ENCODE measurements around the gene IL1RL2. TPM values are rescaled to one million over a fixed set of nuclear protein-coding genes. Genes with fewer than 3 reads are reported as not detected.

IL1RL2 gene
- total and polyA plus RNA-seq, 9 donors, result 0.24 to 2.0 (median 1.2) TPM; not detected in 3

DNA sequence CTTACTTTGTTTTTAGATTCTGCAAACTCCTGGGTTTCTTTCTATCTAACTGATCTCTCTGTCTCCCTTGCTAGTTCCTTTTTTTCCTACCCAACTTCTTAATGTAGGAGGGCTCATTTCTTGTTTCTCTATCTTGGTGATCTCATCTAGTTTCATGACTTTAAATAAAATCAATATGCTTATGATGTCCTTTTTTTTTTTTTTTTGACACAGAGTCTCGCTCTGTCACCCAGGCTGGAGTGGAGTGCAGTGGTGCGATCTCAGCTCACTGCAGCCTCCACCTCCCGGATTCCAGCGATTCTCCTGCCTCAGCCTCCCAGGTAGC lies 82.3 kb downstream of the IL1RL2 start:
- WGBS, 3 donors, result 65 to 69% (median 67%) methylated on average over 4 of the region's 4 CpGs
- intact Hi-C loops (cut with DNase I), result no loop called here
- H3K4me1 ChIP-seq (ENCODE audit: insufficient read depth), result no peaks in the 10 kb centered on the region
- no peaks in the 10 kb centered on the region for H3K27me3 ChIP-seq
- H3K36me3 ChIP-seq, result no peaks in the 10 kb centered on the region
- no peak for TF ChIP-seq POLR2A (IDR thresholded peaks at IDR 0.05)
- no peak overlapping the region for H3K27ac ChIP-seq
- no peak for DNase-seq
- no peaks in the 10 kb centered on the region for H3K9me3 ChIP-seq
- H3K4me3 ChIP-seq, result no peak overlapping the region

DNA sequence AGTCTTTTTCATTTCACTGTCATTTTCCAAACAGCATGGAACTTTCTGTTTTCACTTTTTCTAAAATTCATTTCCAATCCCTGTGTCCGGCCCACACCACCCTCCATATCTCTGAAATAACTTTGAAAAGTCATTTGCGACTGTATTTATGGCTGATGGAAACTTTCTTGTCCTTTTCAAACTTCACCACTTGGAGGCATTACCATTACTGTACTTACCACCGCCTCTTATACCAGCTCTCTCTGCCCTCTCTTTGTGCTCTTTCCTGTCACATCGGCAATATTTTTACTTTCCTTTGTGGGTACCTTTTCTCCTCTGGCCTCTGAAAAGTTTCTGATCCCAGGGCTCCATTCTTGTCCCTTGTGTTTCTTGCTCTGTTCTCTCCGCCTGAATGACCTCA lies 85.0 kb downstream of the IL1RL2 start:
- Histone ChIP-seq H3K27ac (no peak overlapping the region), H3K27me3 (no peaks in the 10 kb centered on the region), H3K4me3 (no peak overlapping the region), H3K9me3 (no peaks in the 10 kb centered on the region), H3K36me3 (no peaks in the 10 kb centered on the region), H3K4me1 (ENCODE audit: insufficient read depth) (no peaks in the 10 kb centered on the region)
- TF ChIP-seq POLR2A (IDR thresholded peaks at IDR 0.05) (no peak), CTCF (IDR thresholded peaks at IDR 0.05) (no peak), EP300 (IDR thresholded peaks at IDR 0.05) (no peak)
- intact Hi-C loops (cut with DNase I), result no loop called here
- DNase-seq, result no peak
- 76 to 83% (median 82%) methylated on average over 5 of the region's 5 CpGs for WGBS, 3 donors

DNA sequence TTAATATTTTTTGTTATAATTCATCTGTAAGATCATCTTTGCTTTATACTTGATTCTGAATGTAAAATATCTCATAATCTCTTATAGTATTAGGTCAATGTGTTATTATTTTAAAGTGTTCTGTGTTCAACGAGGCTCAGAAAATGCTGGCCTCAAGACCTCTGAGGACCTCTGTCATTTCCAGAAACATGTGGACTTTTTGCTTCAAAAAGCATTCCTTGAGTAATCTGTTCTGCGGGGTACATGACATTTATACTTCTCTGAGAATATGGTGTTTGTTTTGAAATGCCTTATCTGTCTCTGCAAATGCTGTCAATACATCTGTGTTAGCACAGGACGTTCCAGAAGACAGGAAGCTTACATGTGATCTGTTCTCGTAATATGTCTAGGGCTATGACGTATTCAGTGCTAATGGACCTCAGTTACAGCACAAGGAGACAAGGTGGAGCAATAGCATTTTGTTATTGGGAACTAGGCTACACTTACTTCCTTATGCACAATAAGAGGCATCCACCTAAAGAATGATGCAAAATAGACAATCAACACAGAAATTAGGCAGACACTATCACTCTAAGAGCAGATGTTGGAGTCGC lies 86.9 kb downstream of the IL1RL2 start:
- H3K9me3 ChIP-seq, result no peaks in the 10 kb centered on the region
- TF ChIP-seq EP300 (IDR thresholded peaks at IDR 0.05), result peak; percentile 63
- no peak for TF ChIP-seq POLR2A (IDR thresholded peaks at IDR 0.05)
- no peak for DNase-seq
- no peak overlapping the region for H3K27ac ChIP-seq
- H3K36me3 ChIP-seq, result no peaks in the 10 kb centered on the region
- no peaks in the 10 kb centered on the region for H3K27me3 ChIP-seq
- 48 to 61% (median 49%) methylated on average over 6 of the region's 6 CpGs for WGBS, 3 donors
- intact Hi-C loops (cut with DNase I), result no loop called here
- H3K4me1 ChIP-seq (ENCODE audit: insufficient read depth), result no peaks in the 10 kb centered on the region
- H3K4me3 ChIP-seq, result no peak overlapping the region

DNA sequence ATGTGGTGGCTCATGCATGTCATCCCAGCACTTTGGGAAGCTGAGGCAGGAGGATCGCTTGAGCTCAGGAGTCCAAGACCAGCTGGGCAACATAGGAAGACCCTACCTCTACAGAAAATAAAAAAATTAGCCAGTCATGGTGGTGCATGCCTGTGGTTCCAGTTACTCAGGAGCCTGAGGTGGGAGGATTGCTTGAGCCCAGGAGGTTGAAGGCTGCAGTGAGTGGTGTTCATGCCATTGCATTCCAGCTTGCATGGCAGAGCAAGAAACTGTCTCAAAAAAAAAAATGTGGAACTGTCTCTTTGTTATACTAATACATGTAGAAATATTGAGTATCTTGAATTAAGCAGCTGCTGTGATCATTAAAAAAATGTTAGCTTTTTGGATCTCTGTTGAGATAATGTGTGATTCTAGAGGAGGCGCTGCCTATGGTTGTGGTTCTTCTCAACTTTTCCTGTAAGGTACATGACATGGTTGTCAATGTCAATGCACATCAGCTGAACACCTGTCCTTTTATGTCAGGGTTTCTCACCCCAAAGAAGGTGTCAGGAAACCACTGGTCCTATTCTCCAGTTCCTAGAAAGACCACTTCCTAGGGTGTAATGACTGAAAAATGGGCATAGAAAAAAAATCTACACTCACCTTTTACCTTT lies 89.9 kb downstream of the IL1RL2 start:
- intact Hi-C loops (cut with DNase I), result no loop called here
- no peaks in the 10 kb centered on the region for H3K27me3 ChIP-seq
- DNase-seq, result no peak
- TF ChIP-seq CTCF (IDR thresholded peaks at IDR 0.05), result no peak
- TF ChIP-seq POLR2A (IDR thresholded peaks at IDR 0.05), result no peak
- no peak for TF ChIP-seq EP300 (IDR thresholded peaks at IDR 0.05)
- H3K4me1 ChIP-seq (ENCODE audit: insufficient read depth), result no peaks in the 10 kb centered on the region
- 90 to 95% (median 93%) methylated on average over 2 of the region's 2 CpGs for WGBS, 3 donors
- no peak overlapping the region for H3K4me3 ChIP-seq
- H3K36me3 ChIP-seq, result no peaks in the 10 kb centered on the region
- no peak overlapping the region for H3K27ac ChIP-seq
- no peaks in the 10 kb centered on the region for H3K9me3 ChIP-seq

- TF ChIP-seq POLR2A (IDR thresholded peaks at IDR 0.05) (no peak), CTCF (IDR thresholded peaks at IDR 0.05) (no peak), EP300 (IDR thresholded peaks at IDR 0.05) (no peak)
- intact Hi-C loops (cut with DNase I), result no loop called here
These were observed 90.4 kb downstream of the IL1RL2 start for GRCh38 chr2:102277202-102277700.

More at GRCh38 chr2:102277202-102277700, 90.4 kb downstream of the IL1RL2 start:
- Histone ChIP-seq H3K4me1 (ENCODE audit: insufficient read depth) (no peaks in the 10 kb centered on the region), H3K27me3 (no peaks in the 10 kb centered on the region), H3K4me3 (no peak overlapping the region), H3K36me3 (no peaks in the 10 kb centered on the region), H3K9me3 (no peaks in the 10 kb centered on the region), H3K27ac (no peak overlapping the region)
- 96 to 100% (median 96%) methylated on average over 1 of the region's 1 CpG for WGBS, 3 donors
- no peak for DNase-seq

All from ovary (tissue), 9 donors.